HG02763 (cell line): Measurements from ENCODE around the gene HSPA12B.
A peak's percentile ranks its signal among the peaks of the same experiment; 100 is the strongest.
"Not testable (repeated sequence)": the region's sequence is repeated elsewhere in the genome, so short reads cannot be mapped to it uniquely, and the experiment has no call there.

Source experiments
- ATAC-seq: cut with Tn5 transposase; IDR thresholded peaks from one replicate; pipeline ENCODE4 v1.9.1; 2021; ENCODE audit warnings: mild to moderate bottlenecking, moderate library complexity; ENCODE audit not compliant: unreplicated experiment

Gene HSPA12B

GRCh38 chr20:3785240-3786125, 53.0 kb downstream of the HSPA12B start:
- no peak for ATAC-seq

- ATAC-seq = peak; percentile 3
Observed at GRCh38 chr20:3786126-3786484, 53.6 kb downstream of the HSPA12B start.

- peak; percentile 82 for ATAC-seq
Observed at GRCh38 chr20:3786665-3787323, 54.3 kb downstream of the HSPA12B start, which contains the start of gene CENPB. CENPB (minus strand) TSS chr20:3786740; CDS start chr20:3786483, 257 bp downstream.

GRCh38 chr20:3787324-3788014, 55.0 kb downstream of the HSPA12B start:
- ATAC-seq = no peak

- ATAC-seq = no peak
Observed at GRCh38 chr20:3788685-3789155, 56.2 kb downstream of the HSPA12B start.

- ATAC-seq = not testable (repeated sequence)
Observed at GRCh38 chr20:3789201-3789600, 56.7 kb downstream of the HSPA12B start.

- ATAC-seq = not testable (repeated sequence)
Observed at GRCh38 chr20:3794168-3794567, 61.7 kb downstream of the HSPA12B start.

- no peak for ATAC-seq
Observed at GRCh38 chr20:3794701-3795420, 62.4 kb downstream of the HSPA12B start.

- ATAC-seq = peak; percentile 47
Observed at GRCh38 chr20:3795511-3796468, 63.3 kb downstream of the HSPA12B start, which contains the start of gene CDC25B. CDC25B (plus strand) TSS chr20:3796310; CDS start chr20:3796532, 222 bp downstream.

GRCh38 chr20:3796477-3797225, 64.2 kb downstream of the HSPA12B start:
- ATAC-seq = no peak

GRCh38 chr20:3797226-3797545, 64.7 kb downstream of the HSPA12B start:
- no peak for ATAC-seq

- no peak for ATAC-seq
Observed at GRCh38 chr20:3797592-3798372, 65.3 kb downstream of the HSPA12B start.

GRCh38 chr20:3798373-3798768, 65.9 kb downstream of the HSPA12B start:
- ATAC-seq = no peak

- no peak for ATAC-seq
Observed at GRCh38 chr20:3798908-3799248, 66.4 kb downstream of the HSPA12B start.

GRCh38 chr20:3800256-3800877, 67.9 kb downstream of the HSPA12B start:
- ATAC-seq = no peak

- no peak for ATAC-seq
Observed at GRCh38 chr20:3800878-3801260, 68.4 kb downstream of the HSPA12B start.

GRCh38 chr20:3801299-3801698, 68.8 kb downstream of the HSPA12B start:
- no peak for ATAC-seq

- ATAC-seq = no peak
Observed at GRCh38 chr20:3801846-3802245, 69.4 kb downstream of the HSPA12B start.
